ENCODE results near the gene KHDRBS2.

KHDRBS2 gene

DNA sequence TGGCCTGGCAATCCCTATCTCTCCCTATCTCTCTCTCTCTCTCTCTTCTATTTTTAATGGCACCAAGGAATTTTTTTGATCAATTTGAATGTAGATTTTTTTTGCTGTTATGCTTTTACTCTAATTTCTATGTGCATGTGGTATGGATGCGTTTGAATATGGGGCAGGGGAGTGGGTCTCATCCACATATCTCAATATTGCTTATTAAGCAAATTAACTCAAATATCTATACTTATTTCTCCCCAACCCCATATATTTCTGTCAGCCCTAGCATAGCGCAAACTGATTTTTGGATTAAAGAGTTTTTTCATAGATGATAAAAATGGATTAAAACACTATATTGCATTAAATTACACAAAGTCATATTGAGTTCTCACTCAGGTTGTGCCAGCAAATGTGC lies 210.2 kb downstream of the KHDRBS2 start:
- ChIA-PET POLR2A (no interaction called here), CTCF (no interaction called here)
- no peak for DNase-seq (ENCODE audit: low read depth, low spot score)
- TF ChIP-seq, protein P1, sequence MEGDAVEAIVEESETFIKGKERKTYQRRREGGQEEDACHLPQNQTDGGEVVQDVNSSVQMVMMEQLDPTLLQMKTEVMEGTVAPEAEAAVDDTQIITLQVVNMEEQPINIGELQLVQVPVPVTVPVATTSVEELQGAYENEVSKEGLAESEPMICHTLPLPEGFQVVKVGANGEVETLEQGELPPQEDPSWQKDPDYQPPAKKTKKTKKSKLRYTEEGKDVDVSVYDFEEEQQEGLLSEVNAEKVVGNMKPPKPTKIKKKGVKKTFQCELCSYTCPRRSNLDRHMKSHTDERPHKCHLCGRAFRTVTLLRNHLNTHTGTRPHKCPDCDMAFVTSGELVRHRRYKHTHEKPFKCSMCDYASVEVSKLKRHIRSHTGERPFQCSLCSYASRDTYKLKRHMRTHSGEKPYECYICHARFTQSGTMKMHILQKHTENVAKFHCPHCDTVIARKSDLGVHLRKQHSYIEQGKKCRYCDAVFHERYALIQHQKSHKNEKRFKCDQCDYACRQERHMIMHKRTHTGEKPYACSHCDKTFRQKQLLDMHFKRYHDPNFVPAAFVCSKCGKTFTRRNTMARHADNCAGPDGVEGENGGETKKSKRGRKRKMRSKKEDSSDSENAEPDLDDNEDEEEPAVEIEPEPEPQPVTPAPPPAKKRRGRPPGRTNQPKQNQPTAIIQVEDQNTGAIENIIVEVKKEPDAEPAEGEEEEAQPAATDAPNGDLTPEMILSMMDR (IDR thresholded peaks at IDR 0.05; ENCODE audit: insufficient read depth, low read length, missing control alignments) = no peak
- no peak overlapping the region for H3K4me3 ChIP-seq (ENCODE audit: low read depth, low read length)

DNA sequence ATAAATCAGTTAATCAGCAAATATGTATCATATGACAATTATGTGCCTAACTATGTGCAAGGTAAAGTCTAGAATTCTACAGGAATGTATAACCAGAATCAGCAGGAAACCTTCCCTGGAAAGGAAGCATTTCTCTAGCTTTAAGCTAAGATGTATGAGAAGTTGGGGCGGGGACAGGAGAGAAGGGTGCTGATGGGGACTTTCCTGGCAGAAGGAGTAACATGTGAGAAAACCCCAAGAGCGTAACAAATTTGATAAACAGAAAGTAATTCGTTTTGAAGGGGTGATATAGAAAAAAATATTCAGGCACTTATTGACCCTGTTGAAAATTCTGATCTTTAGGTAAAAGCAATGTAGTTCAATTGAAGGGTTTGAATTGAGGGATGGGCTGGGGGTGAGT lies 226.1 kb downstream of the KHDRBS2 start:
- ChIA-PET CTCF (no interaction called here), POLR2A (no interaction called here)
- H3K4me3 ChIP-seq (ENCODE audit: low read depth, low read length) = no peak overlapping the region
- DNase-seq (ENCODE audit: low read depth, low spot score) = no peak
- TF ChIP-seq, protein P1 (IDR thresholded peaks at IDR 0.05; ENCODE audit: insufficient read depth, low read length, missing control alignments) = no peak

DNA sequence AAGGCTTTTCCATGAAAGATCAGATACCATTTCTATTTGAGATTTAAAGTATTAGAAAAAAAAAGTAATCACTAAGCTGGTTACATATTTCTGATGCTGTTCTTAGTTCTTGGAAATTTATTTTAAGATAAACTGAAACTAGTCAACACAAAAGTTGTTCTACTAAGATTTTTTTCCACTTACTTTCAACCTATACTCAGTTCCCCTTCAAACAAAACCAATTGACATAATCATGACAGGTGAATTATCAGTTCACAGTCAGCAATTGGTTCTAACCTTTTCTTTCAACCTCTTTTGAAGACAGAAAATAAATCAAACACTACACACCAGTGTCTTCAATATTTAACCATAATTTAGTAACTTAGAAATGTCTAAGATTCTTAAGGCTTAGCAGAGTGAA lies 228.7 kb downstream of the KHDRBS2 start:
- DNase-seq (ENCODE audit: low read depth, low spot score) = no peak
- ChIA-PET CTCF (no interaction called here), POLR2A (no interaction called here)
- no peak overlapping the region for H3K4me3 ChIP-seq (ENCODE audit: low read depth, low read length)
- TF ChIP-seq, protein P1 (IDR thresholded peaks at IDR 0.05; ENCODE audit: insufficient read depth, low read length, missing control alignments) = no peak

DNA sequence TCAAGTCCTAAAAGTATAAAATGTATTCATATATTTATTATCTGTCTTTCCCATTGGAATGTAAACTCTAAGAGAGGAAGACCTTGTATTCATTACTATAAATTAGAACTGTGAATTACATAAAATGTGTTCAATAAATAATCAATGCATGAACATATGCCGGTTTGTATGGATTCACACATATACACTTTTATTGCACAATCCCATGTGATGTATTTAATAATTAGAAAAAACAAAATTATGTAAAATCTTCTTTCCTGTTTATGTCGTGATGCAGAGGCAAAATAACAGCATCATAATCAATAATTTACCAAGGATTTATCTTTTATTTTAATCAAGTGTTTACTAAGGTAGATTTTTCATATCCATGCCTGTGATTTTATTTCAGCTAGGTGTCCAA lies 240.5 kb downstream of the KHDRBS2 start:
- CTCF ChIA-PET = no interaction called here
- H3K4me3 ChIP-seq (ENCODE audit: low read depth, low read length) = no peak overlapping the region
- TF ChIP-seq, protein P1 (IDR thresholded peaks at IDR 0.05; ENCODE audit: insufficient read depth, low read length, missing control alignments) = no peak
- DNase-seq (ENCODE audit: low read depth, low spot score) = no peak
- POLR2A ChIA-PET = no interaction called here

DNA sequence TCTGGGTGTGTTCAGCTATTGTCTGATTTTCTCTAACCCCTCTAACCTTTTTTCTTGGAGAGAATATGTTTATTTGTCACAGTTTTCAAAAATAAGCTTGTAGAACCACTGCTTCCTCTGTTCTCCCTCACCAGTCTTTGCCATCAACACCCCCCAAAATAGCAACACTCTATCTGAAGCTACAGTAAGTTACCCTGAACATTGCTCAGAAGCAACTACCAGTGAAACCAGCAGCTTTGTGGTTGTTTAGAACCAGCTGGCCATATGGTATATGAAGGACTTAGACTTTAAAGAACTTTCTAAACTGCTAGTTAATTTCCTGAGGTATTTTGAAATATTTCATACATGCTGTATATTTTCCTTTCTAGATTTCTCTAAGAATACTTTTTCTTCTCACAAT lies 242.9 kb downstream of the KHDRBS2 start:
- no peak for DNase-seq (ENCODE audit: low read depth, low spot score)
- ChIA-PET POLR2A (no interaction called here), CTCF (no interaction called here)
- TF ChIP-seq, protein P1 (IDR thresholded peaks at IDR 0.05; ENCODE audit: insufficient read depth, low read length, missing control alignments) = no peak
- H3K4me3 ChIP-seq (ENCODE audit: low read depth, low read length) = no peak overlapping the region

DNA sequence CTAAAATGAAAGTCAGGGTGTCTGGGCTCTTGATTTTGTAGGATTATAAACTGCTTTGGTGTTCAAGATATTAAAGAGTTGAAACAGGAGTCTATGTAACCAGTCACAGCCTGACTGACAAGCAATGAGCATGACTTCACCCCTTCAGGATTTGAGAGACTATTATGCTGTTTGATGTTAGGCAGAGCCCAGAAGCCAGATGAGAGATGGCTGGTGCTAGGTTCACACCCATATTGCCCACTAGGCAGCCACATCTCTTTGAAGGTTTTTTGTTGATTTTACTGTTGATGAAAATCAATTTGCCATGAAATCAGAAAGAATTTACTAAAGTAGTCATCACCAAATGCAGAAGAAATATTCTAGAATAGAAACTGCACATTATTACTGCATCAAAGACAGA lies 243.6 kb downstream of the KHDRBS2 start:
- CTCF ChIA-PET = no interaction called here
- no peak for DNase-seq (ENCODE audit: low read depth, low spot score)
- H3K4me3 ChIP-seq (ENCODE audit: low read depth, low read length) = no peak overlapping the region
- POLR2A ChIA-PET = no interaction called here
- TF ChIP-seq, protein P1 (IDR thresholded peaks at IDR 0.05; ENCODE audit: insufficient read depth, low read length, missing control alignments) = no peak
